Daoy (cell line): ENCODE data around the gene ARHGEF28. TPM values are rescaled to one million over a fixed set of nuclear protein-coding genes. Genes with fewer than 3 reads are reported as not detected.

Source experiments
- DNase-seq: peaks from one replicate; pipeline ENCODE4 v3.0.0-alpha.2; 2015; ENCODE audit warnings: low read depth
- total RNA-seq: library from RNA; depleted of rRNA; stranded (reverse); fragments of >200 nt; shearing (Covaris generic); gene quantifications from 2 replicates; pipeline ENCODE4 v1.2.3, GENCODE V29; 2014

ARHGEF28 gene
- total RNA-seq, 1 experiment from 2014 or later, result 3.9 TPM

GRCh38 chr5:73655521-73656160 is 29.6 kb downstream of the ARHGEF28 start:
- DNase-seq, result no peak

- no peak for DNase-seq
These were observed 35.8 kb downstream of the ARHGEF28 start for GRCh38 chr5:73661753-73662152.

GRCh38 chr5:73663161-73663859 is 37.3 kb downstream of the ARHGEF28 start:
- no peak for DNase-seq

GRCh38 chr5:73663860-73664240 is 37.9 kb downstream of the ARHGEF28 start:
- DNase-seq, result no peak

GRCh38 chr5:73664796-73665195 is 38.8 kb downstream of the ARHGEF28 start:
- no peak for DNase-seq

GRCh38 chr5:73666891-73667290 is 40.9 kb downstream of the ARHGEF28 start:
- no peak for DNase-seq

GRCh38 chr5:73668017-73668416 is 42.0 kb downstream of the ARHGEF28 start:
- no peak for DNase-seq

GRCh38 chr5:73668486-73669111 is 42.6 kb downstream of the ARHGEF28 start:
- DNase-seq, result no peak

GRCh38 chr5:73670731-73671130 is 44.7 kb downstream of the ARHGEF28 start:
- DNase-seq, result no peak

GRCh38 chr5:73672132-73672531 is 46.1 kb downstream of the ARHGEF28 start:
- DNase-seq, result no peak

GRCh38 chr5:73673161-73673591 is 47.2 kb downstream of the ARHGEF28 start:
- no peak for DNase-seq

GRCh38 chr5:73674669-73675004 is 48.6 kb downstream of the ARHGEF28 start:
- DNase-seq, result no peak

GRCh38 chr5:73678322-73678740 is 52.3 kb downstream of the ARHGEF28 start:
- DNase-seq, result no peak

GRCh38 chr5:73678807-73679206 is 52.8 kb downstream of the ARHGEF28 start:
- DNase-seq, result no peak

GRCh38 chr5:73682176-73682575 is 56.2 kb downstream of the ARHGEF28 start:
- no peak for DNase-seq

- no peak for DNase-seq
These were observed 58.7 kb downstream of the ARHGEF28 start for GRCh38 chr5:73684691-73685090.

- DNase-seq, result no peak
These were observed 60.9 kb downstream of the ARHGEF28 start for GRCh38 chr5:73686912-73687311.

GRCh38 chr5:73687357-73687756 is 61.4 kb downstream of the ARHGEF28 start:
- DNase-seq, result no peak

GRCh38 chr5:73690015-73690414 is 64.0 kb downstream of the ARHGEF28 start:
- DNase-seq, result no peak

GRCh38 chr5:73691302-73692080 is 65.5 kb downstream of the ARHGEF28 start:
- no peak for DNase-seq

- peak; percentile 78 for DNase-seq
These were observed 66.2 kb downstream of the ARHGEF28 start for GRCh38 chr5:73692166-73692640.

GRCh38 chr5:73692981-73693380 is 67.0 kb downstream of the ARHGEF28 start:
- no peak for DNase-seq
